ENCODE data around the gene DUT.

DNA sequence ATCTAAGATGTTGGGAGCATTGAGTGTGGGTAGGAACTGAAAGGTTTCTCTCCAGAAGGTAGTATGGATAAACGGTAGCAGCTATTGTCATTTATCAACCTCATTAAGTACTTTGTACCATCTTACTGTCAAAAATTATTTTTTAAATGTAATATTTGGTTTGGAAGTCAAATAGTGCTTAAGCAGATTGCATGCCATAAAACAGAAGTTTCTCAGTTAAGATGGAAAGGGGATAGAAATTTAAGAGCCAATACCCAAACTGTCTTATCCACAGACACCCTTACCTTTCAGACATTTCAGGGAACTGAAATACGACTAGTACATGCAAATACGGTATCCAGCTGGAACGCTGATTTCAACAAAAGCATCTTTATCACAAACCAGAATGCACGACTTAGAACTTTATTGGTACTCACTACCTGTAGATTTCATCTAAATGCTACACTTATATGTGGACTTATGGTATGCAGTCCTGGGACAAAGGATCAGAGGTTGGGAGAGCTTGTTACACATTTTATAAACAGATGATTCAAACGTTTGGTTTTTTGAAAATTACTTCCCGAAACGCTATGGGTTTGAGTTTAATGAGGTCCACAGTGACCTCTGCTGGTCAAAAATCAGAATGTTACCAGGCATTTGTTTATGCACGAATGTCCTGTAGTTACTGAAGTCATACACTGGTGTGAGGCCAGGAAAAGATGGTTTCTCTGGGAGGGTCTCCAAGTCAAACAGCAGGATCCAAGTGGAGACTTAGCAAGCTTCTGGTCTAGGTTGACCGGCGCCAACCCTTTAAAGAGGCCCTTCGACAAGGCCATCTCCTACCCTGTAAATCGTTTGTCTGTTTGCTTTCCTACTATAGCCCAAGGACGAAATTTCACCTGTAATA lies 45.7 kb upstream of the DUT start:
- TF ChIP-seq, protein P1, sequence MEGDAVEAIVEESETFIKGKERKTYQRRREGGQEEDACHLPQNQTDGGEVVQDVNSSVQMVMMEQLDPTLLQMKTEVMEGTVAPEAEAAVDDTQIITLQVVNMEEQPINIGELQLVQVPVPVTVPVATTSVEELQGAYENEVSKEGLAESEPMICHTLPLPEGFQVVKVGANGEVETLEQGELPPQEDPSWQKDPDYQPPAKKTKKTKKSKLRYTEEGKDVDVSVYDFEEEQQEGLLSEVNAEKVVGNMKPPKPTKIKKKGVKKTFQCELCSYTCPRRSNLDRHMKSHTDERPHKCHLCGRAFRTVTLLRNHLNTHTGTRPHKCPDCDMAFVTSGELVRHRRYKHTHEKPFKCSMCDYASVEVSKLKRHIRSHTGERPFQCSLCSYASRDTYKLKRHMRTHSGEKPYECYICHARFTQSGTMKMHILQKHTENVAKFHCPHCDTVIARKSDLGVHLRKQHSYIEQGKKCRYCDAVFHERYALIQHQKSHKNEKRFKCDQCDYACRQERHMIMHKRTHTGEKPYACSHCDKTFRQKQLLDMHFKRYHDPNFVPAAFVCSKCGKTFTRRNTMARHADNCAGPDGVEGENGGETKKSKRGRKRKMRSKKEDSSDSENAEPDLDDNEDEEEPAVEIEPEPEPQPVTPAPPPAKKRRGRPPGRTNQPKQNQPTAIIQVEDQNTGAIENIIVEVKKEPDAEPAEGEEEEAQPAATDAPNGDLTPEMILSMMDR (IDR thresholded peaks at IDR 0.05; ENCODE audit: insufficient read depth, low read length, poor library complexity, severe bottlenecking), result peak; percentile 76
- TF ChIP-seq EZH2phosphoT487 (conservative IDR thresholded peaks at IDR 0.05; ENCODE audit: low read length), result no peak
